Endometrial microvascular endothelial cells (primary cell): Measurements from ENCODE around the gene ENOX2. TPM values are rescaled to one million over a fixed set of nuclear protein-coding genes. Genes with fewer than 3 reads are reported as not detected.

Experiments
- in situ Hi-C: cut with HindIII; loops from 2 replicates; pipeline ENCODE4 v1.10.0; 2017; ENCODE audit warnings: low sequenced_read_pairs, low pct_unique_long_range_greater_than_20kb; ENCODE audit errors: inconsistent ontology term
- total RNA-seq: library from RNA; depleted of rRNA; stranded (reverse); fragments of >200 nt; gene quantifications from one replicate; pipeline ENCODE4 v1.2.3, GENCODE V29; 2015; ENCODE audit errors: inconsistent ontology term

ENOX2 gene
- total RNA-seq, 1 donor from 2014 or later, result 13.8 TPM

DNA sequence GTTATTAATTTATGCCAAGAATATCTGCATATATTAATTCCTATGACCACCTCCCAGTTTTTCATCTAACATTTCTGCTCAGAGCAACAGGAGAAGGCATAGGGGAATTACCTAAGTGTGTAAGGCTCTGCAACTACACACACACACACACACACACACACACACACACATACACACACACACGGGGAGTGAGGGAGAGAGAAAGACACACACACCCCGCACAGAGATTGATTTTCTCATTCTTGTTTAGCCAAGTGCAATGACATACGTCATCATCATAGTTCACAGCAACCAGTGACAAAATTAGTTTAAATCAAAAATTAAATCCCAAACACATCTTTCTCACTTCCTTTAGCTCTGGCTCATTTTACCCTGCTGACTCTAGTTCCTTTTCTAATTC, 298.1 kb downstream of the ENOX2 start:
- in situ Hi-C loops, result no loop called here

DNA sequence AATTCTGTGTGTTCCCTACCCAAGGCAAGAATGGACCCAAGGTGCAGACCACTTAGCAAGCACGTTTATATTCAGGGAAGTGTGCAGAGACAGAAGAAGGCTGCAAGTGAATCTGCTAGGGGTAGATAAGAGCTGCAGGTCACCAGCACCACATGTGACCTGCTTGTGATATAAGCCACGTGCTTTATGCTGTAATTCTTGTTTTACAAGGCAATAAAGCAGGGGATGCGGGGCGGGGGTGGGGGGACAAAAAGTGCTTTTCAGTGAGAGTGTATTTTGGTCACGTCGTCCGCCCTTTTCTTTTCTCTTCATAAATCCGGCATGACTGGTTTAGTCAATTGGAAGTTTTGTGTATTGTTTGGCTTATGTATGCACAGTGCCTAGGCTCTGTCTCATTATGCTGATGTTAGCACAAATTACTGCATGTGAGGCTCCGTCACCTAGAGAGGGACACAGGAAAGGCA, 308.5 kb downstream of the ENOX2 start:
- in situ Hi-C loops, result no loop called here

DNA sequence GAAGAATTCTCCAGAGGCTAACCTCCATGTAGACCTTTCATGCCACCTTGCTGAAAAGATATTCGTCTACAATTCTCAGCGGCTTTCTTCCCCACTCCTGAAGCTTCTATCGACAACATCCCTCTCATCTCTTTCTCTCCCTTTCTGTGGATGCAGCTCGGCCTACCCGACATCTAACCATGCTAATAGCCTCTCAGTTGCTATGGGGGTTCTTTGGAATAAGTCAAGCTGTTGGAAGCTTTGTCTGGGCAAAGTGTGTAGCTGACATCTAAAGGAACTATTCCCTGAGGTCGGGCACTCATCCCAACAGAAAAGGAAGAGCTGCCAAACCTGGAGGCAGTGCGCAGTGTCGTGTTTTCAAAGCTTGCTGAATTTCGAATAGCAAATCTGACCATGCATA, 309.1 kb downstream of the ENOX2 start:
- in situ Hi-C loops, result no loop called here

DNA sequence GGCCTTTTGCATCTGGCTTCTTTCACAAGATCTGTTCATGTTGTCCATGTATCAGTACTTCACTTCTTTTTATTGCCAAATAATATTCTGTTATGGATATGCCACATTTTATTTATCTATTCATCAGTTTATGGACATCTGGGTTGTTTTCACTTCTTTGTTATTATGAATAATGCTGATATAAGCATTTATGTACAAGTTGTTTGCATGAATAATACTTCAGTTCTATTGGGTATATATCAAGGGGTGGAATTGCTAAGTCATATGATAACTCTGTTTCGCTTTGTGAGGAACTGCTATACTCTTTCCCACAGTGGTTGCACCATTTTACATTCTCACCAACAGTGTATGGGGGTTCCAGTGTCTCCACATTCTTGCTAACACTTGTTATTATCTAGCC, 310.8 kb downstream of the ENOX2 start:
- in situ Hi-C loops, result no loop called here

DNA sequence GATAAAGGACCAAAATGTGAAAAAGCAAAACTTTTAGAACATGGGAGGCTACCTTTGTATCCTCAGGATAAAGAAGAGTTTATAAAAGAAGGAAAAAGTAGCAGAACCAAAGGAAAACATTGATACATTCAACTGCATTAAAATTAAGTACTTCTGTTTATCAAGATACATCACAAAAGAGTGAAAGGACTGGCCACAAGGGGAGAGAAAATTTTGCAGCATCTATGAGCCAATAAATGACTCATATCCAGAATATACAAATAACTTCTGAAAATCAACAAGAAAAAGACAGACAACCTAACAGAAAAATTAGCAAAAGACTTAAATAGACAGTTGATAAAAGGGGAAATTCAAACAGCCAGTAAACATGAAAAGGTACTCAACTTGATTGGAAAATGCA, 324.1 kb downstream of the ENOX2 start:
- in situ Hi-C loops, result no loop called here

DNA sequence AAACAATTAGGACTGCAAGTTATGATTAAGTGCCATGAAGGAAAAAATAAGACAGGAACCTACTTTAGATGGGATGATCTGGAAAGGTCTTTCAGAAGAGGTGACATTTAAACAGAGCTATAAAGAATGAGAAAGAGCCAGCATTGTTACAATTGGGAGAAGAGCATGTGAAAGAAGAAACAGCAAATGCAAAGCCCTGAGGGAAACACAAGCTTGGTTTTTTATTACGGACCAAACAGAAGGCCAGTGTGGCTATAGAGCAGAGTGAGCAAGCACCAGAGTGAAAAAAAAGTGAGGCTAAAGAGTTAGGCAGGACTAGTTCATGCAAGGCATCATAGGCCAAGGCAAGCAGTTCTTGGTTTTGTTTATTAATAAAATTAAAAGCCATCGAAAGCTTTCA, 325.6 kb downstream of the ENOX2 start:
- in situ Hi-C loops, result no loop called here

DNA sequence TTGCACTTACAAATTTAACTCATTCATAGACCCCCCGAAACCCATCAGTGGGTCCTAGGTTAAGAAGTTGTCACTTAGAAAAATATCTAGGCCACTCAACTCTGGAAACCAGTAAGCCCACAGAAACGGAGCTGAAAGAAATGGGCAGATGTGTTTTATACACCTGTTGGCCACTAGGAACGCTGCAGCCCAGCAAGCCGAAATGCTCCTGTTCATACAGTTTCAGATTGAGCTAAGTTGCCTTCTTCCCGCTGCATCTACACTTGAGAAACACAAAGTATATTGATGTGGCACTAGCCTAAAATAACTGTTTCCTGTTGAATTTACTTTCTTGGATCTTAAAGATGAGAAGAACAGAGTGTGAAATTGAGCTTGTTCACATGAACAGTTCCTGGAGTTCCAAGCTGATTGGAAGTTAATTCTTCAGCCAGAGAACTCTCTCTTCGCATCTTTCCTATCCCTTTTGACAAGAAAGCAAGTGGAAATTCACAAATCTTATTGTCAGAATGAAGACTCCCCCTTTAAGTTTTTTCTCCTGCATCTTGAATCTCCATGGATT, 327.1 kb downstream of the ENOX2 start:
- in situ Hi-C loops, result no loop called here

Other genes starting within 250 kb of the ENOX2 start
- not detected for gene ARHGAP36, start 155.1 kb upstream of the ENOX2 start, total RNA-seq